H9 (cell line): ENCODE data around the gene ECHDC1. TPM values are rescaled to one million over a fixed set of nuclear protein-coding genes. Genes with fewer than 3 reads are reported as not detected.

Experiments used
- DNase-seq: peaks from one replicate; pipeline ENCODE4 v3.0.0-alpha.2; 2017
- H2AFZ ChIP-seq: one replicate; pipeline ENCODE4 v1.6.1; 2013; ENCODE audit warnings: mild to moderate bottlenecking, low read length, control low read depth, moderate library complexity
- H2AK5ac ChIP-seq: 2 replicates; pipeline ENCODE4 v1.6.1; 2013; ENCODE audit warnings: low read length, control low read depth, mixed read lengths; ENCODE audit not compliant: insufficient read length
- H2BK120ac ChIP-seq: one replicate; pipeline ENCODE4 v1.6.1; 2013; ENCODE audit warnings: low read depth, mild to moderate bottlenecking, low read length, control low read depth, inconsistent platforms; ENCODE audit not compliant: poor library complexity, severe bottlenecking
- H2BK12ac ChIP-seq: 2 replicates; pipeline ENCODE4 v1.6.1; 2013; ENCODE audit warnings: low read length, control low read depth, mixed read lengths, low read depth; ENCODE audit not compliant: insufficient read length
- H2BK15ac ChIP-seq: 2 replicates; pipeline ENCODE4 v1.6.1; 2013; ENCODE audit warnings: low read depth, low read length, control low read depth
- H2BK20ac ChIP-seq: one replicate; pipeline ENCODE4 v1.6.1; 2013; ENCODE audit warnings: low read depth, mild to moderate bottlenecking, low read length, control low read depth, inconsistent platforms; ENCODE audit not compliant: poor library complexity, severe bottlenecking
- H2BK5ac ChIP-seq: 2 replicates; pipeline ENCODE4 v1.6.1; 2013; ENCODE audit warnings: low read length, control low read depth, mixed read lengths; ENCODE audit not compliant: insufficient read length
- H3K14ac ChIP-seq: 2 replicates; pipeline ENCODE4 v1.6.1; 2013; ENCODE audit warnings: low read length, control low read depth; ENCODE audit not compliant: insufficient read depth
- H3K18ac ChIP-seq: 2 replicates; pipeline ENCODE4 v1.6.1; 2013; ENCODE audit warnings: low read depth, mild to moderate bottlenecking, mixed read lengths, low read length, control low read depth; ENCODE audit not compliant: insufficient read length
- H3K23ac ChIP-seq: 2 replicates; pipeline ENCODE4 v1.6.1; 2013; ENCODE audit warnings: low read length, control low read depth, mixed read lengths, low read depth; ENCODE audit not compliant: insufficient read length
- H3K23me2 ChIP-seq: 2 replicates; pipeline ENCODE4 v1.6.1; 2013; ENCODE audit warnings: low read depth, mild to moderate bottlenecking, mixed read lengths, low read length, control low read depth; ENCODE audit not compliant: insufficient read length, poor library complexity, severe bottlenecking
- H3K27ac ChIP-seq: 2 replicates; pipeline ENCODE4 v1.5.1; 2013; ENCODE audit warnings: low read length, control low read depth, mixed read lengths, low read depth; ENCODE audit not compliant: insufficient read length
- H3K27me3 ChIP-seq: 2 replicates; pipeline ENCODE4 v1.6.1; 2013; ENCODE audit warnings: low read length, control low read depth, inconsistent platforms; ENCODE audit not compliant: insufficient read depth
- H3K4ac ChIP-seq: 2 replicates; pipeline ENCODE4 v1.6.1; 2013; ENCODE audit warnings: low read depth, mild to moderate bottlenecking, control low read depth, inconsistent platforms, low read length, moderate library complexity
- H3K4me1 ChIP-seq: 2 replicates; pipeline ENCODE4 v1.6.1; 2013; ENCODE audit warnings: low read length, control low read depth, inconsistent platforms; ENCODE audit not compliant: insufficient read depth
- H3K4me2 ChIP-seq: 2 replicates; pipeline ENCODE4 v1.6.1; 2013; ENCODE audit warnings: low read length, control low read depth, mixed read lengths; ENCODE audit not compliant: insufficient read length, insufficient read depth
- H3K56ac ChIP-seq: 2 replicates; pipeline ENCODE4 v1.6.1; 2013; ENCODE audit warnings: low read depth, mild to moderate bottlenecking, mixed read lengths, low read length, control low read depth; ENCODE audit not compliant: insufficient read length
- H3K79me1 ChIP-seq: 2 replicates; pipeline ENCODE4 v1.6.1; 2013; ENCODE audit warnings: low read depth, mild to moderate bottlenecking, moderate library complexity, low read length, control low read depth, inconsistent platforms; ENCODE audit not compliant: insufficient read depth, poor library complexity, severe bottlenecking
- H3K79me2 ChIP-seq: 2 replicates; pipeline ENCODE4 v1.6.1; 2013; ENCODE audit warnings: low read length, control low read depth, inconsistent platforms; ENCODE audit not compliant: insufficient read depth
- H3K9ac ChIP-seq: 2 replicates; pipeline ENCODE4 v1.6.1; 2013; ENCODE audit warnings: low read length, control low read depth, mixed read lengths; ENCODE audit not compliant: insufficient read length; ENCODE audit errors: extremely low read depth
- H3K9me3 ChIP-seq: one replicate; pipeline ENCODE4 v1.6.1; 2013; ENCODE audit warnings: low read depth, low read length, inconsistent platforms; ENCODE audit not compliant: control insufficient read depth
- H3T11ph ChIP-seq: one replicate; pipeline ENCODE4 v1.6.1; 2013; ENCODE audit warnings: mild to moderate bottlenecking, low read length, control low read depth, inconsistent platforms
- H4K20me1 ChIP-seq: one replicate; pipeline ENCODE4 v1.6.1; 2013; ENCODE audit not compliant: control insufficient read depth, insufficient read length, insufficient read depth
- H4K5ac ChIP-seq: 2 replicates; pipeline ENCODE4 v1.6.1; 2013; ENCODE audit warnings: low read depth, mild to moderate bottlenecking, mixed read lengths, low read length, control low read depth; ENCODE audit not compliant: insufficient read length
- H4K8ac ChIP-seq: replicated peaks from 2 replicates; pipeline ENCODE4 v1.6.1; 2013; ENCODE audit warnings: low read length, control low read depth, mixed read lengths, low read depth; ENCODE audit not compliant: insufficient read length
- H4K91ac ChIP-seq: 2 replicates; pipeline ENCODE4 v1.6.1; 2013; ENCODE audit warnings: low read depth, mild to moderate bottlenecking, moderate library complexity, mixed read lengths, low read length, control low read depth; ENCODE audit not compliant: insufficient read length
- H3K27ac Mint-ChIP-seq, 3 experiments: 2 replicates in 2 of 3; 3 replicates in 1 of 3; pipeline ENCODE4 v1.8.0; 2020 to 2021; ENCODE audit warnings: mixed read lengths in 3 of 3, mild to moderate bottlenecking in 1 of 3, moderate library complexity in 1 of 3
- H3K27me3 Mint-ChIP-seq: 2 replicates; pipeline ENCODE4 v1.8.0; 2021; ENCODE audit warnings: low read depth, mild to moderate bottlenecking, moderate library complexity, mixed read lengths
- H3K36me3 Mint-ChIP-seq, 3 experiments: 2 replicates in 2 of 3; 3 replicates in 1 of 3; pipeline ENCODE4 v1.8.0; 2020 to 2021; ENCODE audit warnings: low read depth in 3 of 3, mixed read lengths in 3 of 3; ENCODE audit not compliant: insufficient read depth in 1 of 3
- H3K4me1 Mint-ChIP-seq, 2 experiments: 2 replicates each; pipeline ENCODE4 v1.8.0; 2020; ENCODE audit warnings: mixed read lengths in 2 of 2
- H3K4me3 Mint-ChIP-seq, 2 experiments: 2 replicates in 1 of 2; 3 replicates in 1 of 2; pipeline ENCODE4 v1.8.0; 2020 to 2021; ENCODE audit warnings: mild to moderate bottlenecking in 2 of 2, mixed read lengths in 2 of 2, moderate library complexity in 1 of 2
- H3K9me3 Mint-ChIP-seq, 2 experiments: 2 replicates in 1 of 2; 3 replicates in 1 of 2; pipeline ENCODE4 v1.8.0; 2020; ENCODE audit warnings: mild to moderate bottlenecking in 2 of 2, mixed read lengths in 2 of 2, moderate library complexity in 1 of 2
- WGBS: extraction: QIAGEN DNeasy Blood & Tissue Kit; methylation state at CpG from one replicate; pipeline ENCODE4 v1.1.7; 2013; ENCODE audit warnings: missing lambda C conversion rate, low lambda C conversion rate, mixed read lengths; ENCODE audit not compliant: insufficient read length; ENCODE audit errors: extremely low coverage; 5-methylcytosine and 5-hydroxymethylcytosine counted together
- total RNA-seq: library from RNA; stranded (reverse); gene quantifications from 2 replicates; pipeline ENCODE4 v1.2.1, GENCODE V29; 2021
- TF ChIP-seq, protein P1 (sequence below): fragments of 200-600 bp; sonication (generic); conservative IDR thresholded peaks from 3 replicates; pipeline ENCODE4 v1.8.0; 2021; ENCODE audit warnings: antibody characterized with exemption, mild to moderate bottlenecking

Gene ECHDC1
- total RNA-seq, 1 experiment from 2014 or later: 47.8 TPM

DNA sequence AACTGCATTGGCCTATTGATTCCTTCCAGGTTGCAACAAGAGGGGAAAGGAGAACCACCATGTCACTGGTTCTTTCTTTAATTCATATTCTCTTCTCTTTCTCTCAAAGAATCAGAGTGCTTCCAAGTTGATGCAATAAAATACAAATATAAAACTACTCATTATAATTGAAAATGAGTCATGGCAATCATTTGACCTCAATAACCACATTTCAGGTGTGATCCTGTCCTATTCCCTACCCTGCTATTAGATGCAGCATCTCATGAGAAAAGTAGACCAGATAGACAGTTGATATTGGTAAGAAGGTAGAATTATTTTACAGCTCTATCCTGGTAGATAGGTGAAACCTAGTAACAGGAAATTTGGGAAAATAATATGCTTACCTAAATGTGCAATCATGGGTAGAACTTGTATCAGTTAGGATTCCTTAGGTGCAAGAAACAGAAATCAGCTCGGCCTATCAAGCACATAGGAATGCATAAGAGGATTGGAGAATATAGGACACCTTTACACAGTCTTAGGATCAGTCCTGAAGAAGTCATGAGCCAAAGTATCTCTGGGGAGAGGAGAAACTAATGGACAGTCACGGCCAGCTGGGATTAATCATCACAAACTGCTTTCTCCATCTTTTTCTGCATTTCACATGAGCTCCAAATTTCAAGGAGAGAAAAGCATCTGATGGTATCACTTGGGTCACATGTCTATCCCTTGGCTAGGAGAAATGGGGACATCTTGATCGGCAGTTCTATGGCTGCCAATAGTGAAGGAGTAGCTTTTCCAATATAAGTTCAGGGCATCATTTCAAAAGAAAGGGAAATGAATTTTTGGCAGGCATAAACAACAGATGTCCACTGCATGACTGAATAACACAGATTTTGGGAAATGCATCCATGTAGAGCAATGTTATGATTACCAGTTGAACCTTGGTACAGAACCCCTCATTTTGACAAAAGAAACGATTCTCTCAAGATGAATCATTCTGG, 96.0 kb downstream of the ECHDC1 start:
- no peak overlapping the region for H4K91ac ChIP-seq
- no peak overlapping the region for H3K9ac ChIP-seq
- H3K27me3 ChIP-seq: no peaks in the 10 kb centered on the region
- no peak overlapping the region for H2BK5ac ChIP-seq
- no peak overlapping the region for H2AFZ ChIP-seq
- Mint-ChIP-seq H3K27ac (no peak overlapping the region), H3K36me3 (no peaks in the 10 kb centered on the region), H3K4me3 (no peak overlapping the region), H3K27me3 (no peaks in the 10 kb centered on the region; the same call in 1 of the 2 replicates), H3K9me3 (no peaks in the 10 kb centered on the region), H3K4me1 (no peaks in the 10 kb centered on the region)
- no peak overlapping the region for H3T11ph ChIP-seq
- TF ChIP-seq, protein P1, sequence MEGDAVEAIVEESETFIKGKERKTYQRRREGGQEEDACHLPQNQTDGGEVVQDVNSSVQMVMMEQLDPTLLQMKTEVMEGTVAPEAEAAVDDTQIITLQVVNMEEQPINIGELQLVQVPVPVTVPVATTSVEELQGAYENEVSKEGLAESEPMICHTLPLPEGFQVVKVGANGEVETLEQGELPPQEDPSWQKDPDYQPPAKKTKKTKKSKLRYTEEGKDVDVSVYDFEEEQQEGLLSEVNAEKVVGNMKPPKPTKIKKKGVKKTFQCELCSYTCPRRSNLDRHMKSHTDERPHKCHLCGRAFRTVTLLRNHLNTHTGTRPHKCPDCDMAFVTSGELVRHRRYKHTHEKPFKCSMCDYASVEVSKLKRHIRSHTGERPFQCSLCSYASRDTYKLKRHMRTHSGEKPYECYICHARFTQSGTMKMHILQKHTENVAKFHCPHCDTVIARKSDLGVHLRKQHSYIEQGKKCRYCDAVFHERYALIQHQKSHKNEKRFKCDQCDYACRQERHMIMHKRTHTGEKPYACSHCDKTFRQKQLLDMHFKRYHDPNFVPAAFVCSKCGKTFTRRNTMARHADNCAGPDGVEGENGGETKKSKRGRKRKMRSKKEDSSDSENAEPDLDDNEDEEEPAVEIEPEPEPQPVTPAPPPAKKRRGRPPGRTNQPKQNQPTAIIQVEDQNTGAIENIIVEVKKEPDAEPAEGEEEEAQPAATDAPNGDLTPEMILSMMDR: no peak
- WGBS: no CpG with 5 or more reads among the region's 4 CpGs
- DNase-seq: no peak
- H4K8ac ChIP-seq: no peak overlapping the region
- H2AK5ac ChIP-seq: no peak overlapping the region
- H3K27ac ChIP-seq: no peak overlapping the region
- H3K56ac ChIP-seq: no peak overlapping the region
- no peak overlapping the region for H4K5ac ChIP-seq
- H3K4me2 ChIP-seq: no peak overlapping the region
- no peaks in the 10 kb centered on the region for H3K4me1 ChIP-seq
- no peaks in the 10 kb centered on the region for H3K9me3 ChIP-seq
- no peaks in the 10 kb centered on the region for H3K79me1 ChIP-seq
- H3K4ac ChIP-seq: no peak overlapping the region
- H3K14ac ChIP-seq: no peak overlapping the region
- H2BK15ac ChIP-seq: no peak overlapping the region
- no peaks in the 10 kb centered on the region for H3K79me2 ChIP-seq
- no peak overlapping the region for H2BK12ac ChIP-seq
- H2BK20ac ChIP-seq: no peak overlapping the region
- no peak overlapping the region for H2BK120ac ChIP-seq
- H3K18ac ChIP-seq: no peak overlapping the region
- H4K20me1 ChIP-seq: no peaks in the 10 kb centered on the region
- no peak overlapping the region for H3K23ac ChIP-seq
- no peaks in the 10 kb centered on the region for H3K23me2 ChIP-seq
